ENCODE measurements around the gene PTPN5. TPM values are rescaled to one million over a fixed set of nuclear protein-coding genes. Genes with fewer than 3 reads are reported as not detected.

Gene PTPN5
- total RNA-seq, 1 donor from 2014 or later: 1.7 TPM

DNA sequence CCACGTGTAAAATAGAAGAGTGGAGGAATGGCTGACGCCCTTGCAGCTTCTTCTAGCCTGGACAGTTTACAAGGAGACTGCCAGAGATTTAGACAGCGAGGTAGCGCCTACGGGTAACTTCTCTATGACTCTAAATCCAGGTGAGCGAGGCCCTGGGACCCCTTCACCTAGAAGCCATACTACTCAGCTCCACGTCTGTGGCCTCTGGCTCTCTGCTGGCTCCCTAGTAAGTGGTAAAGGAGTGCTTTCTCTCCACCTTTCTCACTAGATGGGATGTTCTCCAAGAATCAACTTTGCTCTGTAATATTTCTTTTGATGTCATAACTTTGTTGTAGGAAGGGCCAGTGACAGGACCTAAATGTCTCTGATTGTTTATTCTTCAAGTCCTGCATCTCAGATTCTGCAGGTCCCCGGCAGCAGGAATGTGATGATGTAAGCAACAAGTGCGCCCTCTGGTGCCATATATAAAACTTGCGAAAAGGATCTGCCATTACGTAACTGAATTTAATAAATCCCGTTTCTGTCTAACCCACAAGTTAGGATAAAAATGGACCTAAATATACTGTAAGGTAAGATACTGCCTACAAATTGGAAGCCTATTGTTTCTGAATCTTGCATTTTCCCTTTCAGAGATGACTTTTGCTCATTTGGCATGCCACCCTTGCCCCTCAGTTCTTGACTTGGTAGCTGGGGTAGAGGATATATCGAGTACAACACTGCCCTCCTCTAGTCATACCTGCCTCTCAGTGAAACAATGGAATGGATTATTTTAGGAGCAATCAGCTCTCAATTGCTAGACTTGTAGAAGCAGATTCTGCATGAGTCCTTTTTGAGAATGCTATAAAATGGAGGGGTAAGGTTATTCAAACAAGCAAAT lies 11.0 kb upstream of the PTPN5 start:
- Mint-ChIP-seq H3K4me1 (ENCODE audit: unreplicated experiment) (peaks cover 7% of the 10 kb centered on the region), H3K27me3 (peaks cover 40% of the 10 kb centered on the region), H3K4me3 (no peak overlapping the region), H3K36me3 (no peaks in the 10 kb centered on the region), H3K27ac (no peak overlapping the region), H3K9me3 (no peaks in the 10 kb centered on the region)
- peak; percentile 85 for TF ChIP-seq CTCF (conservative IDR thresholded peaks at IDR 0.05)
- DNase-seq (ENCODE audit: extremely low spot score, unreplicated experiment): no peak

- Mint-ChIP-seq H3K4me3 (no peak overlapping the region), H3K27ac (no peak overlapping the region), H3K9me3 (no peaks in the 10 kb centered on the region), H3K27me3 (peaks cover 65% of the 10 kb centered on the region), H3K4me1 (ENCODE audit: unreplicated experiment) (peaks cover 7% of the 10 kb centered on the region), H3K36me3 (no peaks in the 10 kb centered on the region)
- DNase-seq (ENCODE audit: extremely low spot score, unreplicated experiment): no peak
- no peak for TF ChIP-seq CTCF (conservative IDR thresholded peaks at IDR 0.05)
Observed at GRCh38 chr11:18798799-18799469, 7.3 kb upstream of the PTPN5 start.

- no peak overlapping the region for H3K27ac Mint-ChIP-seq
- H3K4me3 Mint-ChIP-seq: no peak overlapping the region
- peaks cover 5% of the 10 kb centered on the region for H3K4me1 Mint-ChIP-seq (ENCODE audit: unreplicated experiment)
- no peaks in the 10 kb centered on the region for H3K36me3 Mint-ChIP-seq
- TF ChIP-seq CTCF (conservative IDR thresholded peaks at IDR 0.05): no peak
- no peaks in the 10 kb centered on the region for H3K9me3 Mint-ChIP-seq
- DNase-seq (ENCODE audit: extremely low spot score, unreplicated experiment): no peak
- peaks cover 79% of the 10 kb centered on the region for H3K27me3 Mint-ChIP-seq
Observed at GRCh38 chr11:18794956-18795355, 3.4 kb upstream of the PTPN5 start.

DNA sequence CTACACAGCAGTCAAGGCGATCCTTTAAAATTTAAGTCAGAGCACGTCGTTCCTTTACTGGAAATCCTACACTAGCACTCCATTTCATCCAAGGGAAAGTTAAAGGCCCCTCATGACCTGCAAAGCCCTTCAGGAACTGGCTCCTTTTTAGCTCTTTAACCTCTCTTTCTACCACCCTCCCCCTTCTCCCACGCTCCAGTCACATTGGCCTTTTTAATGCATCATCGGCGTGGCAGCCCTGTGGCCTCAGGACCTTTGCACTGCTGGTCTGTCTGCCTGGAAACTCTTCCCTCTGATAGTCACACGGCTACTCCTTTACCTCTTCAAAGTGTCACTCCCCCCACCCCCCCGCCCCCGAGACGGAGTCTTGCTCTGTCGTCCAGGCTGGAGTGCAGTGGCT lies 1.2 kb upstream of the PTPN5 start:
- Mint-ChIP-seq H3K9me3 (no peaks in the 10 kb centered on the region), H3K4me3 (peak overlapping the region; percentile 82), H3K4me1 (ENCODE audit: unreplicated experiment) (peaks cover 5% of the 10 kb centered on the region), H3K36me3 (no peaks in the 10 kb centered on the region), H3K27ac (no peak overlapping the region), H3K27me3 (peaks cover 87% of the 10 kb centered on the region)
- no peak for DNase-seq (ENCODE audit: extremely low spot score, unreplicated experiment)
- TF ChIP-seq CTCF (conservative IDR thresholded peaks at IDR 0.05): no peak

DNA sequence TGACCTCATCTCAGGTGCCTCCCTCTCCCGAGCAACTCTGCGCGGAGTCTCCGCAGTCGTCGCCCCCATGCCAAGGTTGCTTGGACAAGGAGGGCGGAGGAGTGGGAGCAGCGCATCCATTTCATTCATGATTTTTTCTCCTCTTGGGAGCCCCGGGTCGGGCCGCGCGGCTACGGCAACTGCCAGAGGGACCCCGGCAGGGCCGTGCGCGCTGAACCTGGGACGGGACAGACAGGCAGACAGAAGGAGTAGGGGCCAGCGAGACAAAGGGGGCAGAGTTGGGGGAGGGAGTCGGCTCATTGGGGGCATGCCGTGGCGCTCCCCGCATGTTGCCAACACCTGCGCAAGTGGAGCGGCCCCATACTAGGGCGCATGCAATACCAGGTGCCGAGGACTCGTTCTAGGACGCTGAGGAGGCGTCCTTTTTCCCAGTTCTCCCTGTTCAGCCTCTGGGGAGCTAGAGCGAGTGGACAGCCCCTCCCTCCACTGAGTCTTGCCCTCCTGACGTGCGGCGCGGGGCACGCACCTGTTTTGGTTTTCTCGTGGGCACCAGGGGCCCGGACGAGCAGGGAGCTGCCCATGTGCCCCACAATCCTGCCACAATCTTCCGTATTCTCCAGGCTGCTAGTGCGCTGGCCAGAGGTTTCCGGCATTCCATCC lies 501 bp upstream of the PTPN5 start:
- Mint-ChIP-seq H3K9me3 (no peaks in the 10 kb centered on the region), H3K27ac (no peak overlapping the region), H3K27me3 (peaks cover 89% of the 10 kb centered on the region), H3K36me3 (no peaks in the 10 kb centered on the region), H3K4me3 (peak overlapping the region; percentile 82), H3K4me1 (ENCODE audit: unreplicated experiment) (peaks cover 5% of the 10 kb centered on the region)
- DNase-seq (ENCODE audit: extremely low spot score, unreplicated experiment): no peak
- no peak for TF ChIP-seq CTCF (conservative IDR thresholded peaks at IDR 0.05)

Data from type B pancreatic cell (in vitro differentiated cells).